Parathyroid adenoma (tissue), 2 donors: Measurements from ENCODE around the gene SLC37A2.
A peak's percentile ranks its signal among the peaks of the same experiment; 100 is the strongest.

ENCODE experiments used
- H2AFZ ChIP-seq: fragments of 300-600 bp; sonication (generic); one replicate; pipeline ENCODE4 v1.7.0; 2017; ENCODE audit warnings: antibody characterized with exemption, mild to moderate bottlenecking
- H3K27ac ChIP-seq: fragments of 300-600 bp; sonication (generic); one replicate; pipeline ENCODE4 v1.7.0; 2017
- H3K27me3 ChIP-seq: fragments of 300-600 bp; sonication (generic); one replicate; pipeline ENCODE4 v1.7.0; 2017; ENCODE audit warnings: low read length; ENCODE audit not compliant: control insufficient read depth, insufficient read depth
- H3K36me3 ChIP-seq: fragments of 300-600 bp; sonication (generic); one replicate; pipeline ENCODE4 v1.7.0; 2017; ENCODE audit warnings: low read length; ENCODE audit not compliant: control insufficient read depth, insufficient read depth
- H3K4me1 ChIP-seq: fragments of 300-600 bp; sonication (generic); one replicate; pipeline ENCODE4 v1.7.0; 2017; ENCODE audit warnings: control low read depth
- H3K4me2 ChIP-seq: fragments of 300-600 bp; sonication (generic); one replicate; pipeline ENCODE4 v1.7.0; 2017; ENCODE audit warnings: low read length
- H3K4me3 ChIP-seq: fragments of 300-600 bp; sonication (generic); one replicate; pipeline ENCODE4 v1.7.0; 2017; ENCODE audit warnings: low read depth, low read length
- H3K79me2 ChIP-seq: fragments of 300-600 bp; sonication (generic); one replicate; pipeline ENCODE4 v1.7.0; 2017; ENCODE audit warnings: control low read depth
- H3K9ac ChIP-seq: fragments of 300-600 bp; sonication (generic); one replicate; pipeline ENCODE4 v1.7.0; 2017; ENCODE audit warnings: mild to moderate bottlenecking
- H3K9me3 ChIP-seq: fragments of 300-600 bp; sonication (generic); one replicate; pipeline ENCODE4 v1.7.0; 2017; ENCODE audit warnings: low read length; ENCODE audit not compliant: control insufficient read depth
- TF ChIP-seq, protein P1 (sequence below): fragments of 300-600 bp; sonication (generic); IDR thresholded peaks from one replicate; pipeline ENCODE4 v1.7.0; 2017; ENCODE audit warnings: antibody characterized with exemption, mild to moderate bottlenecking
- donor health status: primary hyperparathyroidism.

Gene SLC37A2

DNA sequence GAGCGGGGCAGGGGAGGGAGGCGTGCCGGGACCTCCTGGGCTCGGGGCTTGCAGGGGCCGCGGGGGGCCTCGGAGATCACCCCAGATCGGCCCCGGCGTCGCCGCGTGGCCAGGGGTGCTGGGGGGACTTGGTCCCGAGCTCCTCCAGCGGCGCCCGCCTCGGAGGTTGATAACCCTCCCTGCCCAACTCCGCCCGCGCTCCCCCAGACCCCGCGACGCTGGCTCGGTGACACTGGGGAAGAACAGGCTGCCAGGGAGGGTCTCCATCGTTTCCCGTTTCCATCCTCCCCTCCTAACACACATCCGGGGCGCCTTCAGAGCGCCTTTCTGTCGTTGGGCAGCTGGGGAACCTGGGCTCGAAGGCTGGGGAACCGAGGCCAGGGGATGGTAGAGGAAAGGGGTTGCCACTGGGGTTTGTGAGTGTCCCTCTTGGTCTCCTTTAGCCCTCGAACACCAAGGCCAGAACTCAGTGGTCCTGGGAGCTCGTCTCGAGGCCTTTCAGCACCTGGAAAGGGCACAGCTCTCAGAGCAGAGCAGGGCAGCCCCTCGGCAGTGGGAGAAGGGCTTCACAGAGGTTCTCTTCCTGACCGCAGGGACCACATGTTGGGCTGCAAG, 431 bp downstream of the SLC37A2 start:
- Histone ChIP-seq H3K4me3 (peak overlapping the region; percentile 53), H3K79me2 (no peaks in the 10 kb centered on the region), H3K4me1 (no peaks in the 10 kb centered on the region), H3K9ac (no peak overlapping the region), H3K9me3 (no peaks in the 10 kb centered on the region), H3K36me3 (no peaks in the 10 kb centered on the region), H3K27ac (no peak overlapping the region), H3K27me3 (no peaks in the 10 kb centered on the region), H3K4me2 (peak overlapping the region; percentile 71), H2AFZ (peak overlapping the region; percentile 76)
- TF ChIP-seq, protein P1, sequence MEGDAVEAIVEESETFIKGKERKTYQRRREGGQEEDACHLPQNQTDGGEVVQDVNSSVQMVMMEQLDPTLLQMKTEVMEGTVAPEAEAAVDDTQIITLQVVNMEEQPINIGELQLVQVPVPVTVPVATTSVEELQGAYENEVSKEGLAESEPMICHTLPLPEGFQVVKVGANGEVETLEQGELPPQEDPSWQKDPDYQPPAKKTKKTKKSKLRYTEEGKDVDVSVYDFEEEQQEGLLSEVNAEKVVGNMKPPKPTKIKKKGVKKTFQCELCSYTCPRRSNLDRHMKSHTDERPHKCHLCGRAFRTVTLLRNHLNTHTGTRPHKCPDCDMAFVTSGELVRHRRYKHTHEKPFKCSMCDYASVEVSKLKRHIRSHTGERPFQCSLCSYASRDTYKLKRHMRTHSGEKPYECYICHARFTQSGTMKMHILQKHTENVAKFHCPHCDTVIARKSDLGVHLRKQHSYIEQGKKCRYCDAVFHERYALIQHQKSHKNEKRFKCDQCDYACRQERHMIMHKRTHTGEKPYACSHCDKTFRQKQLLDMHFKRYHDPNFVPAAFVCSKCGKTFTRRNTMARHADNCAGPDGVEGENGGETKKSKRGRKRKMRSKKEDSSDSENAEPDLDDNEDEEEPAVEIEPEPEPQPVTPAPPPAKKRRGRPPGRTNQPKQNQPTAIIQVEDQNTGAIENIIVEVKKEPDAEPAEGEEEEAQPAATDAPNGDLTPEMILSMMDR, result no peak

DNA sequence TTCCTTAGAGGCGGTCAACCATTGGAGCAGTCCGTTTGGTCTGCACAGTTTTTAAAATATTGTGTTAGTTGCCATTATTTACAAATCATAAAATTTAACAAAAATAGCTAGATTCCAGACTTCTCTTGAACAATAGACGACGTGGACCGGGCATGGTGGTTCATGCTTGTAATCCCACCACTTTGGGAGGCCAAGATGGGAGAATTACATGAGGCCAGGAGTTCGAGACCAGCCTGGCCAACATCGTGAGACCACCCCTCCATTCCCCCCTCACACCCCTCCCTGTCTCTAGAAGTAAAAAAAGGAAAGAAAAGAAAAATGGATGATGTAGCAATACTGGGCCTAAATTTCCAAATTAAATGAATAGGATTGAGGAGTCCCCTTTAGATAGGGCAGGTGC, 965 bp downstream of the SLC37A2 start:
- H3K4me1 ChIP-seq, result no peaks in the 10 kb centered on the region
- H3K36me3 ChIP-seq, result no peaks in the 10 kb centered on the region
- no peak overlapping the region for H3K4me2 ChIP-seq
- H3K9ac ChIP-seq, result no peak overlapping the region
- H3K27me3 ChIP-seq, result no peaks in the 10 kb centered on the region
- no peaks in the 10 kb centered on the region for H3K79me2 ChIP-seq
- no peak overlapping the region for H3K27ac ChIP-seq
- no peak overlapping the region for H3K4me3 ChIP-seq
- TF ChIP-seq, protein P1, result no peak
- H2AFZ ChIP-seq, result peak overlapping the region; percentile 76
- no peaks in the 10 kb centered on the region for H3K9me3 ChIP-seq

DNA sequence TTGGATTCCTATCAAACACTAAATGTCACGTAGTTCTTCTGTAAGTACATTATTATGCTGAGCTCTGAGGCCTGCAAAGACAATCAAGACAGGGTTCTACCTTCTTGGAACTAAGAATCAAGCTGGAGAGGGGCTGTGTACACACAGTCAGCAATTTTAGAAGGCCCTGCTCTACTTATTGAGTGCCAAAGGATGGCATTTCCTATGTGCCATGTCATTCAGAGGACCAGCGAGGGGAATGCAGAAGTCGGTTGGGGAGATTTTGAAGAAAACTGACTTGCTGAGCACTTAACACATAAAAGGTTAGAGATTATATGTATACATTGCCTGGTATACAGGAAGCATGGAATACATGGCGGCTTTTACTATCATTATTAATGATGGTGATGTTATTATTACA, 5.3 kb downstream of the SLC37A2 start:
- Histone ChIP-seq H3K36me3 (no peaks in the 10 kb centered on the region), H3K4me3 (no peak overlapping the region), H3K27me3 (no peaks in the 10 kb centered on the region), H2AFZ (no peak overlapping the region), H3K79me2 (no peaks in the 10 kb centered on the region), H3K4me1 (no peaks in the 10 kb centered on the region), H3K9me3 (no peaks in the 10 kb centered on the region), H3K4me2 (no peak overlapping the region), H3K9ac (no peak overlapping the region), H3K27ac (no peak overlapping the region)
- TF ChIP-seq, protein P1, result no peak

DNA sequence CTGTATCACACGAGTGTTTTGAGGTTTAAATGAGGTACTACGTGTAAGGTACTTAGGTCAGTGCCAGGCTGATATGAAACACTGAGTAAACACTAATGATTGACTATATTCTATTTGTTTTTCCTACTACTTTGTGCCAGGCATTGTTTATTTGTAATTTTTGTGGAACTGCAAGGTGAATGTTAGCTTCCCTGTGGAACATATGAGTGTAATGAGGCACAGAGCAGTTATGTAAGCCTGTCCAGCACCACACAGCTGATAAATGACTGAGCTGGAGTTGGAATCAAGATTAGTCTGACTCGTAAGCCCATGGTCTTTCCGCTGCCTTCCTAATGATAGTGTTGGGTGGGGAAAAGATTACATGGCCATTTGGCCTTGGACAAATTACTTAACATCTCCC, 5.9 kb downstream of the SLC37A2 start:
- no peak overlapping the region for H2AFZ ChIP-seq

More for the DNA sequence above, 5.9 kb downstream of the SLC37A2 start:
- no peaks in the 10 kb centered on the region for H3K4me1 ChIP-seq
- TF ChIP-seq, protein P1, result no peak
- no peaks in the 10 kb centered on the region for H3K27me3 ChIP-seq
- H3K4me2 ChIP-seq, result no peak overlapping the region
- no peaks in the 10 kb centered on the region for H3K9me3 ChIP-seq
- H3K4me3 ChIP-seq, result no peak overlapping the region
- H3K79me2 ChIP-seq, result no peaks in the 10 kb centered on the region
- H3K36me3 ChIP-seq, result no peaks in the 10 kb centered on the region
- no peak overlapping the region for H3K27ac ChIP-seq
- H3K9ac ChIP-seq, result no peak overlapping the region
